ENCODE measurements around the gene MYPN. TPM values are rescaled to one million over a fixed set of nuclear protein-coding genes. Genes with fewer than 3 reads are reported as not detected.

The MYPN gene
- total and polyA plus RNA-seq, 11 donors, result 33.4 to 240 (median 152) TPM

DNA sequence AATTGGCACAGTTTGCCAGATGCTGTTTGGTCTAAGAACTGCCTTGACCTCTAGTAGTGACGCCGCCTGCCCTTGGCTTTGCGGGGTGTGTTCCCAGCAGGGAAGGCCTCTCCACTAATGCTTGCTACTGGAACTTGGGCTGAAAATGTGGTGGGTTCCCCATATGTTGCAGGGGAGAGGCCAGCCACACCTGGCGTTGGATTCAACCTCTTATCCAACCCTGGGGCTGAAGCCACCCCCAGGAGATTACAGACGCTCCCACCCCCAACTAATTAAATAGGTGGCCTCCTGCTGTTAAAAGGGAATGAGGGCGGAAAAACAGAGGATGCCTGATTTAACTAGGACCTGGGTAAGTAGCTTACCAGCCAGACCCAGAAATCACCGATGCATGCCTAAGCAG, 141.9 kb downstream of the MYPN start:
- peaks cover 0 to 9% (median 0%) of the 10 kb centered on the region in 12 donors for H3K4me1 ChIP-seq
- WGBS, 4 donors, result 76 to 83% (median 81%) methylated on average over 7 of the region's 7 CpGs
- H3K27ac ChIP-seq, result no peak overlapping the region
- no peaks in the 10 kb centered on the region for H3K36me3 ChIP-seq
- no peaks in the 10 kb centered on the region for H3K9me3 ChIP-seq
- no peak for TF ChIP-seq POLR2A (IDR thresholded peaks at IDR 0.05)
- TF ChIP-seq, protein P1, sequence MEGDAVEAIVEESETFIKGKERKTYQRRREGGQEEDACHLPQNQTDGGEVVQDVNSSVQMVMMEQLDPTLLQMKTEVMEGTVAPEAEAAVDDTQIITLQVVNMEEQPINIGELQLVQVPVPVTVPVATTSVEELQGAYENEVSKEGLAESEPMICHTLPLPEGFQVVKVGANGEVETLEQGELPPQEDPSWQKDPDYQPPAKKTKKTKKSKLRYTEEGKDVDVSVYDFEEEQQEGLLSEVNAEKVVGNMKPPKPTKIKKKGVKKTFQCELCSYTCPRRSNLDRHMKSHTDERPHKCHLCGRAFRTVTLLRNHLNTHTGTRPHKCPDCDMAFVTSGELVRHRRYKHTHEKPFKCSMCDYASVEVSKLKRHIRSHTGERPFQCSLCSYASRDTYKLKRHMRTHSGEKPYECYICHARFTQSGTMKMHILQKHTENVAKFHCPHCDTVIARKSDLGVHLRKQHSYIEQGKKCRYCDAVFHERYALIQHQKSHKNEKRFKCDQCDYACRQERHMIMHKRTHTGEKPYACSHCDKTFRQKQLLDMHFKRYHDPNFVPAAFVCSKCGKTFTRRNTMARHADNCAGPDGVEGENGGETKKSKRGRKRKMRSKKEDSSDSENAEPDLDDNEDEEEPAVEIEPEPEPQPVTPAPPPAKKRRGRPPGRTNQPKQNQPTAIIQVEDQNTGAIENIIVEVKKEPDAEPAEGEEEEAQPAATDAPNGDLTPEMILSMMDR (IDR thresholded peaks at IDR 0.05), result no peak
- ATAC-seq (no peak), DNase-seq (no peak)
- intact Hi-C loops (cut with DNase I), result no loop called here
- H3K27me3 ChIP-seq, result no peaks in the 10 kb centered on the region
- no peak overlapping the region for H3K4me3 ChIP-seq

DNA sequence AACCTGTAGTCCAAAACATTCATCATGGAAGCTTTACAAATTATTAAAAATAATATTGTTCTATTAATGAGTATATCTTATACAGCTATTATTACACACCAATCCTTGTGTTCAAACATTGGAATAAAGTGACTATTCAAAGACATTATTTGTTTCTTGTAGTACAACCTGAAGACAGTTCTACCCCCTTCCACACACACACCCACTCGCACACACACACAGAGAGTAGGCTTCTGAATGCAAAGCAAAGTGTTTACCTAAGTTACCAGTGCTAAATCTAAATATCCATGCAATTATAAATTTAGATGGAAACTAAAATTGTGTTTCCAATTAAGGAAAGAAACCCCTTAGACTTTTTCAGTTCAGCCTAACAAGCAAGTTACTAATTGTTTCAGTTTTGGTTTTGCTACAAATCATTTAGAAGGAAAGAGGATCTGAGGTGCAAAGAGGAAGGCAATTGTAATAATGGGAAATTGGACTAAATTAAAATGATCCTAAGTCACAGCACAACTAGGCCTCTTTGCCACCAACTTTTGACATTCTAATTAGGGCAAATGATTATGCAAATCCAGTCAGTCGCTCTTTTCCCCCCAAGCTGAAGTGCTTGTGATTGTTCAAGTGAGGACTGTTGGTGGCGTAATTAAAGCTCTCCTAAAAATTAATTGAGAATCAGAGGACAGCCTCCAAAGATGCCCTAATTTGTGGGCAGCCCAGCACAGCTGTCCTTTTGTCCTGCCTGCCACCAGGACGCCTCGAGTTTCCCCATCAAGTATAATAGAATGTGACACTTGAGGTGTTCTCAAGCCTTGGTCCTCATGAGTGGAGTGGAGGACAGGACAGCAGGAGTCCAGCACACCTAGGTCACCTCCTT, 142.6 kb downstream of the MYPN start:
- peaks cover 0 to 9% (median 0%) of the 10 kb centered on the region in 12 donors for H3K4me1 ChIP-seq
- no peaks in the 10 kb centered on the region for H3K9me3 ChIP-seq
- H3K27me3 ChIP-seq, result no peaks in the 10 kb centered on the region
- no peak overlapping the region for H3K4me3 ChIP-seq
- 82 to 93% (median 87%) methylated on average over 5 of the region's 5 CpGs for WGBS, 4 donors
- ATAC-seq (no peak), DNase-seq (no peak)
- TF ChIP-seq, protein P1 (IDR thresholded peaks at IDR 0.05), result no peak
- TF ChIP-seq POLR2A (IDR thresholded peaks at IDR 0.05), result no peak
- intact Hi-C loops (cut with DNase I), result no loop called here
- H3K36me3 ChIP-seq, result no peaks in the 10 kb centered on the region
- no peak overlapping the region for H3K27ac ChIP-seq

DNA sequence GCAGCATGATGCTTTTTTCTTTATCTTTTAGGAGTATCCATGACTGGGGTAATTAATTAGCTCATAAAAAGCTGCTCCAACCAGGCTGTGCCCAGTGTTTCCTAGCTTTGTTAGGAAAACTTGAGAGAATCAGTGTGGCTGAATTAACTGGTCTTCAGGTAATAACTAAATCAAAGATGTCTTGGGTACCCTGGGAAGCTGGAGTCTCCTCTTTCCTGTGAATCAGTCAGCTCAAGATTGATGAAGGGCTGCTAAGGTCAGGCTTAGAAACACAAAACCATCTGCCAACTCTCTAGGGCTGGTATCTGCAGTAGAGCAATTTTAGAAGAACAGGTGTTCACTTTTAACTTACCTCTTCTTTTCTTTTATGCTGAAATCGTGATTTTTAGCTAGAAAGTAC, 144.1 kb downstream of the MYPN start:
- intact Hi-C loops (cut with DNase I), result no loop called here
- H3K9me3 ChIP-seq, result no peaks in the 10 kb centered on the region
- H3K4me1 ChIP-seq, result peaks cover 0 to 11% (median 1%) of the 10 kb centered on the region in 12 donors
- DNase-seq, result no peak
- WGBS, 4 donors, result 26 to 65% (median 41%) methylated on average over 1 of the region's 1 CpG
- TF ChIP-seq POLR2A (IDR thresholded peaks at IDR 0.05), result no peak
- TF ChIP-seq, protein P1 (IDR thresholded peaks at IDR 0.05), result no peak
- ATAC-seq, result no peak
- no peaks in the 10 kb centered on the region for H3K36me3 ChIP-seq
- H3K27me3 ChIP-seq, result no peaks in the 10 kb centered on the region
- no peak overlapping the region for H3K27ac ChIP-seq
- no peak overlapping the region for H3K4me3 ChIP-seq

DNA sequence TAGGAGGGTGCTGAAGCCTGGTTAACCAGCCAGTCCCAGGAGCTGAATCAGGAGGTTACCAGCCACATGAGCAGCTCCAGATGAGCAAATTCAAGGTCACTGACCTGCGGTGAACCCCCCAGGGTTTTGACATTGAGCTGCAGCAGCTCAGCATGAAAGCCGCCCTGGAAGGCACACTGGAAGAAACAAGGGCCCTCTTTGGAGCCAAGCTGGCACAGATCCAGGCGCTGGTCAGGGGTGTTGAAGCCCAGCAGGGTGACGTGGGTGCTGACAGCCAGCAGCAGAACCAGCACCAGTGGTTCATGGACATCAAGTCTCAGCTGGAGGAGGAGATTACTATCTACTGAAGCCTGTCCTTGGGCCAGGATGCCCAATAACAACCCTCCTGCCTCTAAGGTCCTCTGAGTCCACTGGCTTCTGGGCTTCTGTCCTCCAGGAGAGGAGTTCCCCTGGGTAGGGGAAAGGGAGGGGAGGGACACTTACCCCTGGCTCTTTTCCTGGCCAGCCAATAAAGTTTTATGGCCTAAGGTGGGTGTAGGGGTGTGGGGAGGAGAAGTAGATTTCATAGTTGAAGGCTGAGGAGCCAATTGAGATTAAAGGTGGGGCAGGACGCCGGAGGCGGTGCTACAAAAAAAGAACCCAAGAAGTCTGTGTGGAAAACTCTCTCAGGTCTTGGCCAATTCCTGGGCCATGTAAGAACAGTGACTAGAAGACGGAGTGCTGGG, 152.0 kb downstream of the MYPN start:
- TF ChIP-seq POLR2A (IDR thresholded peaks at IDR 0.05), result no peak
- TF ChIP-seq, protein P1 (IDR thresholded peaks at IDR 0.05), result no peak
- H3K27me3 ChIP-seq, result no peaks in the 10 kb centered on the region
- DNase-seq (peak; percentile 78 to 91 (median 86)), ATAC-seq (peak; percentile 84 to 93 (median 90))
- H3K36me3 ChIP-seq, result no peaks in the 10 kb centered on the region
- intact Hi-C loops (cut with DNase I), result no loop called here
- peak overlapping the region in 9 of 12 donors; percentile 33 to 83 (median 70) for H3K27ac ChIP-seq
- WGBS, 4 donors, result 56 to 64% (median 60%) methylated on average over 7 to 8 of the region's 8 CpGs
- H3K4me3 ChIP-seq, result no peak overlapping the region
- peaks cover 0 to 10% (median 0%) of the 10 kb centered on the region in 12 donors for H3K9me3 ChIP-seq
- H3K4me1 ChIP-seq, result peaks cover 0 to 17% (median 3%) of the 10 kb centered on the region in 12 donors
